ENCODE results near the gene SYNE2.

DNA sequence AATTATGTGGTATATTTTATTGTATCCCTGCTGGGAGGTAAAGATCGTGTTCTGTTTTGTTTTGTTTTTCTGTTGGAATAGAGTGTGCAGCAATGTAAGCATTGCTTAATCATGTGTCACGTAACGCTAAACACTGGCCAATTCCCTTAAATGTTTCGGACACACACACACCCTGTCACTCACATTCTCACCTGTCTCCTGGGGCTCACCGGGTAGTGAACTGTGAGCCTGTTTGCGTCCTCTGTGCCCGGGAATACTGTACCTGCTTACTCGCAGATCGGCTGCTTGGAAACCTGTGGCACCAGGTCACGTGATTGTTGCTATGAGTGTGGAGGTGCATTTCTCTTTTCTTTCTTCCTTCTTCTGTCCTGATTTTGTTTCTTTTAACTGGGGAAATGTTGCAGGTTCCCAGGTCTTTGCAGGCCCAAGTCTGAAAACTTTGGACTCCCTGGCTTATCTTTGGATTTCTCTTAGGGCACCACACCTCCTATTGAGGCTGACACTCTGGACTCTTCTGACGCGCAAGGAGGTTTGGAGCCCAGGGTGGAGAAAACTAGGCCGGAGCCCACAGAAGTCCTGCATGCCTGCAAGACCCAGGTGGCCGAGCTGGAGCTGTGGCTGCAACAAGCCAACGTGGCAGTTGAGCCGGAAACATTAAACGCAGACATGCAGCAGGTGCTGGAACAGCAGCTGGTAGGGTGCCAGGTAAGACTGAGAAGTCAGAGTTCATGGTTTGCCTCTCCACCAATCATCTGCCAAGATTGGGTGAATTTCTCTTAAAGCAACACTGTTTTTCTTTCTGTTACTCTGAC, 260.3 kb downstream of the SYNE2 start:
- TF ChIP-seq, protein P1, sequence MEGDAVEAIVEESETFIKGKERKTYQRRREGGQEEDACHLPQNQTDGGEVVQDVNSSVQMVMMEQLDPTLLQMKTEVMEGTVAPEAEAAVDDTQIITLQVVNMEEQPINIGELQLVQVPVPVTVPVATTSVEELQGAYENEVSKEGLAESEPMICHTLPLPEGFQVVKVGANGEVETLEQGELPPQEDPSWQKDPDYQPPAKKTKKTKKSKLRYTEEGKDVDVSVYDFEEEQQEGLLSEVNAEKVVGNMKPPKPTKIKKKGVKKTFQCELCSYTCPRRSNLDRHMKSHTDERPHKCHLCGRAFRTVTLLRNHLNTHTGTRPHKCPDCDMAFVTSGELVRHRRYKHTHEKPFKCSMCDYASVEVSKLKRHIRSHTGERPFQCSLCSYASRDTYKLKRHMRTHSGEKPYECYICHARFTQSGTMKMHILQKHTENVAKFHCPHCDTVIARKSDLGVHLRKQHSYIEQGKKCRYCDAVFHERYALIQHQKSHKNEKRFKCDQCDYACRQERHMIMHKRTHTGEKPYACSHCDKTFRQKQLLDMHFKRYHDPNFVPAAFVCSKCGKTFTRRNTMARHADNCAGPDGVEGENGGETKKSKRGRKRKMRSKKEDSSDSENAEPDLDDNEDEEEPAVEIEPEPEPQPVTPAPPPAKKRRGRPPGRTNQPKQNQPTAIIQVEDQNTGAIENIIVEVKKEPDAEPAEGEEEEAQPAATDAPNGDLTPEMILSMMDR (IDR thresholded peaks at IDR 0.05; ENCODE audit: insufficient read depth, low read length, poor library complexity, severe bottlenecking), result no peak
- no peak for TF ChIP-seq EZH2phosphoT487 (conservative IDR thresholded peaks at IDR 0.05; ENCODE audit: low read length)

Measured in SU-DHL-6 (cell line).